ENCODE data around the gene SERGEF. TPM values are rescaled to one million over a fixed set of nuclear protein-coding genes. Genes with fewer than 3 reads are reported as not detected.

SERGEF gene
- total RNA-seq, 1 donor from 2014 or later, result 26.2 TPM

DNA sequence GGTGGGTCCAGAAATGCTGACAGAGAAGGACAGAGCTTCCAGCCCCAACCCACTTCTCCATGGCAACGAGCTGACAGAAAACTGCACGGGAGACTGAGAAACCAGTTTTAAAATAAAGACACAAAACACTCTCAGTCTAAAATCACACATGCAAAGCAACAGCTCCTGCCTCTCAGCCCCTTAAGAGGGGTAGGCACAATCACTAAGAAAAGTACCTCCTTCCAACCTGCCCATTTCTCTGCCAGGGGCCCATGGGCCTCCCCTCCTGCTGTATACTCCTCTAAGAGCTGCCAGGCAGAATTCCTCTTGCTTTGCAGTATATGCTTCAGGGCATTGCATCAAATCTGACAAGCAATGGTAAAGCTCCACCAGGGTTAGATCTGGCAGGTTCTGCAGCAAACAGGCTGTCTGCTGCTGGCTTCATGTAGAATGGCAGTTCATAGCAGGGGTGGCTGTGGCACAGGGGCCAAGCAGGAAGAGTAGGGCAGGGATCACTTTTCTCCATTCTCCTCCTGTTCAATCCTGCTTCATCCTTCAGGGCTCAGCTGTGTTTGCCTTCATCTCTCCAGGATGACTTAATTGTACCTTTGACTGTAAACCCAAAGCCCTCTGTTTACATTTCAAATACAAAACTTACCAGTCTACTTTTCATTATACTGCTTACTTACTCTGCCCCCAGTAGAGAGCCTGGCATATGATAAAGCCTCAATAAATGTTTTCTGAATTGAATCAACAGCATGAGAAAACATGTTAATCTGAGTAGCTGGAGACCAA, 200.6 kb downstream of the SERGEF start:
- Mint-ChIP-seq H3K27ac (no peak overlapping the region), H3K27me3 (no peaks in the 10 kb centered on the region), H3K36me3 (ENCODE audit: low read depth) (no peaks in the 10 kb centered on the region), H3K4me3 (no peak overlapping the region), H3K9me3 (no peaks in the 10 kb centered on the region), H3K4me1 (no peaks in the 10 kb centered on the region)
- intact Hi-C loops (cut with micrococcal nuclease), result no loop called here
- no peak for DNase-seq

DNA sequence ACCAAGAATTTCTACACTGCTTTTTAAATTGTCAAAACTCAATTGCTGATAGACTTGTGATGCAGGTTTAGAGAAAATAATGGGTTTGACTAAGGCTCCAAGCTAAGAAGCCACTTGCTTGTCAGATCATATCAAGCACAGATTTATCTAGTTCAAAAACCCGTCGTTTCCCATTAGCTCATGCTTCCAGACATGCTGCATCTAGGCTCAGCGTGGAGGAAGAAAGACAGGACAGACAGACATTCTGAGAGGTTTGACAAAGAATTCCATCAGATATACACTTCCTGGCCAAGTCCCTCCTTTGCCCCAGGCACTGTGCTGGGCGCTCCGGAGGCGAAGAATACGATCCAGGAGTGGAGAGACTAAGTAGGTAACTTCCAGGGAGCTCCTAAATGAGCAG, 201.5 kb downstream of the SERGEF start:
- H3K36me3 Mint-ChIP-seq (ENCODE audit: low read depth), result no peaks in the 10 kb centered on the region
- H3K4me1 Mint-ChIP-seq, result no peaks in the 10 kb centered on the region
- intact Hi-C loops (cut with micrococcal nuclease), result no loop called here

DNA sequence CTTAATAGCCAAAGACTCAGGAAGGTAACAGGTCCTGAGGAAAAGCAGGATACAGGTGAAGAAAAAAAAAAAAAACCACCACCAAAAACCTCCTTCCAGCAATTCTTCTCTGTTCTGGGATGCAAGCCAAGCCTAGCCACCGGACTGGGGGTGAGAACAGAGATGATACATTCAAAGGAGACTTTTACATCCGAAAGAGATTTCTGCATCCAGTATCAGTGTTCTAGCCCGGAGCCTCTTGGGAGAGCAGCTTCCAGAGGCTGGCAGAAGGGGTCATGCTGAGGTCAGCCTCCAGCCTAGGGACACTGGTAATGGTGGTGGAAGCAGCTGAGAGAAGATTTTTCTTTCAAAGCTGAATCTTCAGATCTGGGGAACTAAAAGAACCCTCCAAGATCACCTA, 202.1 kb downstream of the SERGEF start:
- no peak overlapping the region for H3K27ac Mint-ChIP-seq
- no peaks in the 10 kb centered on the region for H3K27me3 Mint-ChIP-seq
- no peaks in the 10 kb centered on the region for H3K9me3 Mint-ChIP-seq
- no peaks in the 10 kb centered on the region for H3K36me3 Mint-ChIP-seq (ENCODE audit: low read depth)
- intact Hi-C loops (cut with micrococcal nuclease), result no loop called here
- no peaks in the 10 kb centered on the region for H3K4me1 Mint-ChIP-seq
- DNase-seq, result no peak
- no peak overlapping the region for H3K4me3 Mint-ChIP-seq

More for the DNA sequence above, 201.5 kb downstream of the SERGEF start:
- no peak for DNase-seq
- Mint-ChIP-seq H3K27ac (no peak overlapping the region), H3K4me3 (no peak overlapping the region), H3K27me3 (no peaks in the 10 kb centered on the region), H3K9me3 (no peaks in the 10 kb centered on the region)

DNA sequence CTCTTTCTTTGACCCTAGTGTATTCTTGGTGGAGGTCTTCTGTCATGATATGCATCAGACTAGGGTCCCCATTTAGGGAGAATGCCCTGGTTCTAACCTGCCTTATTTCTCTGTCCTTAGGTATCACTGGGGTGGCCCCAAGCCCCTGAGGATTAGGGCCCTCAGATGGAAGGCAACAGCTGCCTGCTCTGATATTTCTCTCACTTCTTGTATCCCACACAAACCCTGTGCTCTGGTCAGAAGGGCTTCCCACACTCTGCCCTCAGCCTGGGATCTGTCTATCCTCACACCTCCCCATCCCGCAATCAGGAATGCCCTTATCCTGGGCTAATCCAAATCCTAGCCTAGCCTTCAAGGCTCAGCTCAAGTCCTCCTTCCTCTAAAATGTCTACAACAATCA, 202.8 kb downstream of the SERGEF start:
- no peaks in the 10 kb centered on the region for H3K4me1 Mint-ChIP-seq
- intact Hi-C loops (cut with micrococcal nuclease), result no loop called here
- no peaks in the 10 kb centered on the region for H3K9me3 Mint-ChIP-seq
- no peak overlapping the region for H3K27ac Mint-ChIP-seq
- H3K27me3 Mint-ChIP-seq, result no peaks in the 10 kb centered on the region
- no peak for DNase-seq
- H3K4me3 Mint-ChIP-seq, result no peak overlapping the region
- H3K36me3 Mint-ChIP-seq (ENCODE audit: low read depth), result no peaks in the 10 kb centered on the region

DNA sequence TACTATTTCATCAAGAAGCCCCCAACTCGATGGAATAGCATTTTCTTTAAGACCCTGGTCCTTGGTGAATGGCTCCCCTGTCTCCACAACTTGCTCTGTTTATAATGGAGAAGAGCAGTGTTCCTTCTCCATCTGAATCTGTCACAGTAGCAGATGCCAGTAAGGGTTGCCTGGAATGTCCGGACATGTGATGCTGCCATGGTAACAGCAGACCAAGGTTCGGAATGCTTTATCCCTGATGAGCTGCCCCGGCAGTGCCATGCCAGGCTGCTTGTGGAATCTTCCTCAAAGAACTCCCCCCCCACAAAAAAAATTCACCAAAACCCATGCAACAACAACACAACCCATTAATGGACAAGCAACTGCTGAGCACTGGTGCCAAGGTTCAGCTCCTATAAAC, 205.8 kb downstream of the SERGEF start:
- DNase-seq, result no peak

DNA sequence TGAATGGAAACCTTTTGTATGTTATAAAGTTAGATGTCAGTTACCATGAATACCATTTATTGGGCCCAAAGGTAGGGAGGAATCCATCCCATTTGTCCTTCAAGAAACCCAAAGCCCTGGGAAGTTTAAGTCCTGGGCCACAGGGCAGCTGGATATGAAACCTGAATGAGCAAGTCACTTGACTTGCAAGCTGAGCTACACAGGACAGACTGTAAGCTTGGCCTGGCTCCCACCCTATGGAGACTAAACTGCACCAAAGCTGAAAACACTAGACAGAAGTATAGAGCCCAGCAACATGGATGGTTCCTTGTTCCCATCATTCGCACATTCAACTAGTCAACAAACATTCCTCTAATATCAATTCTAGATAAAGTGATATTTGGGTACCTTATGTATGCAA, 207.0 kb downstream of the SERGEF start:
- H3K27me3 Mint-ChIP-seq, result no peaks in the 10 kb centered on the region
- intact Hi-C loops (cut with micrococcal nuclease), result no loop called here
- H3K4me3 Mint-ChIP-seq, result no peak overlapping the region
- no peak for DNase-seq
- H3K4me1 Mint-ChIP-seq, result no peaks in the 10 kb centered on the region
- no peaks in the 10 kb centered on the region for H3K36me3 Mint-ChIP-seq (ENCODE audit: low read depth)
- H3K27ac Mint-ChIP-seq, result no peak overlapping the region
- no peaks in the 10 kb centered on the region for H3K9me3 Mint-ChIP-seq

More for the DNA sequence above, 205.8 kb downstream of the SERGEF start:
- H3K36me3 Mint-ChIP-seq (ENCODE audit: low read depth), result no peaks in the 10 kb centered on the region
- H3K27me3 Mint-ChIP-seq, result no peaks in the 10 kb centered on the region
- intact Hi-C loops (cut with micrococcal nuclease), result no loop called here
- no peaks in the 10 kb centered on the region for H3K4me1 Mint-ChIP-seq
- H3K27ac Mint-ChIP-seq, result no peak overlapping the region
- H3K4me3 Mint-ChIP-seq, result no peak overlapping the region
- H3K9me3 Mint-ChIP-seq, result no peaks in the 10 kb centered on the region

DNA sequence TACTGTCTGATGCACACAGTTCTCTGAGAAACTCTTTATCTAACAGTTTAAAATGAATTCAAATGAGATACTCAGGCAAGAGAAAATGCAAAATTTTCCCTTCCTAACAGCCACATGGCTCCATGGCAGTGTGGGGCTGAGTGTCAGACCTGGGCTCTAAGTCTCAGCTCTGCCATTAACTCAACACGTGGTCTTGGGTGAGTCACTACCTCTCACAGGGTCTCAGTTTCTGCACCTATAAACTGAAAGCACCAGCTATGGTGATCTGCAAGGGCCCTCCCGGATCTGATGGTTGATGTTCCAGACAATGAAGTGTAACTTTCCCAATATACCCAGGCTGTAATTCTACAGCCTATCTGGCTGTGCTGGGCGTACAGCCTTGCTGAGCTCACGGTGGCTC, 207.8 kb downstream of the SERGEF start:
- intact Hi-C loops (cut with micrococcal nuclease), result no loop called here
- Mint-ChIP-seq H3K36me3 (ENCODE audit: low read depth) (no peaks in the 10 kb centered on the region), H3K27ac (no peak overlapping the region), H3K27me3 (no peaks in the 10 kb centered on the region), H3K4me1 (no peaks in the 10 kb centered on the region), H3K4me3 (no peak overlapping the region), H3K9me3 (no peaks in the 10 kb centered on the region)
- DNase-seq, result no peak

DNA sequence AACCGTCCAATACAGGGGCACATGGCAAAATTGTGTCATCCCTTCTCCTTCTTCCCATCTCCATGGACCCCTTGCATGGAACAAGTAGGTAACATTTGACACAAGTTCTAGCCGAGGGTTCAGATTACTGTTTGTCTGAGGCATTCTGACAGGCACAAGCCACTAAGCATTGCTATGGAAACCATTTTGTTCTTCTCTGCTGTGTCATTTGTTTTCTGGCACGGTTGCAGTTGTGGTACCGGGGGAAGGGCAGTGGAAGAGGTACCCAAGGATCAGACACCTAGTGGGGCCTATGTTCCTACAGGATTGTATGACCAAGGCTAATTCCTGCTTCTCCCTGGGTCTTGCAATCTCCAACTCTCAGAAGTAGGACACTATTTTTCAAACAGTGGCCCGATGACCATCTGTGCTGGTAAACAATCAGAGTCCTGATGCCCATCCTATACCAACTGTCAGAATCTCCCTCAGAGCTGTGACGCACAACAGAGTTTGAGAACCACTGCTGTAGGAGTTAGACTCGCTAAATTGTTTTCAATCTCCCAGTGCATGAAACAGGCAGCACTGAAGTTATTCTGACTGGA, 209.0 kb downstream of the SERGEF start:
- no peaks in the 10 kb centered on the region for H3K4me1 Mint-ChIP-seq
- H3K36me3 Mint-ChIP-seq (ENCODE audit: low read depth), result no peaks in the 10 kb centered on the region
- H3K27me3 Mint-ChIP-seq, result no peaks in the 10 kb centered on the region
- no peak overlapping the region for H3K27ac Mint-ChIP-seq
- H3K4me3 Mint-ChIP-seq, result no peak overlapping the region
- DNase-seq, result no peak
- intact Hi-C loops (cut with micrococcal nuclease), result no loop called here
- H3K9me3 Mint-ChIP-seq, result no peaks in the 10 kb centered on the region

DNA sequence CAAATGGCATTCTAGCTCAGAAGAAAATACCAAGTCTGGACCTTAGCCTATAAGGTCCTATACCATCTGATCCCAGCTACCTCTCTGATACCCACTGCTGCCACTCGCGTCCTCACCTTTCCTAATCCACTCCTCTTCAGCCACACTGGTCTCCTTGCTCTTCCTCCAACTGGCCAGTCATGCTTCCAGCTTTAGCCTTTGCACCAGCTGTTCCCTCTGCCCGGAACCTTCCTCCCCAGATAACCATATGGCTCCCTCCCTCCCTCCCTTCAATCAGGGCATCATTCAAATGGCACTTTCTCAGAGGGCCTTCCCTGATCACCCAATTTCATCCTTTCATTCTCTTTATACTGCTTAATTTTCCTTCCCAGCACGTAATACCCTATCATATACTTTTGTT, 210.4 kb downstream of the SERGEF start:
- H3K27ac Mint-ChIP-seq, result no peak overlapping the region
- intact Hi-C loops (cut with micrococcal nuclease), result no loop called here
- H3K4me1 Mint-ChIP-seq, result no peaks in the 10 kb centered on the region
- no peak overlapping the region for H3K4me3 Mint-ChIP-seq
- no peak for DNase-seq
- H3K36me3 Mint-ChIP-seq (ENCODE audit: low read depth), result no peaks in the 10 kb centered on the region
- H3K9me3 Mint-ChIP-seq, result no peaks in the 10 kb centered on the region
- no peaks in the 10 kb centered on the region for H3K27me3 Mint-ChIP-seq

DNA sequence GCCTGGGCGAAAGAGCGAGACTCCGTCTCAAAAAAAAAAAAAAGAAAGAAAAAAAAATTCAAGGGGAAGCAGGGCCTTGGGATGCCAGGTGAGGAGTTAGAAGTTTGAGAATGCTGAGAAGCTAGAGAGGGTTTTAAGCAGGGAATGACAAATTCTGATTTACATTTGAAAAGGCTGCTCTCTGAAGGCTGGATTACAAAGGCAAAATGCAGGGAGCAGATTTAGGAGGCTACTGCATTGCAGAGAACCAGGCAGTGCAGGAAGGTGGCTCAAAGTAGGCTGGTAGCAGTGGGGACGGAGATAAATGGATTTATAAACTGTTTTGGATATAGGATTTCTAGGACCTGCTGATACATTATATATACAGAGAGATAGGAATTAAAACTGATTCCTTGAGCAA, 211.7 kb downstream of the SERGEF start:
- no peak for DNase-seq
- Mint-ChIP-seq H3K4me1 (no peaks in the 10 kb centered on the region), H3K9me3 (no peaks in the 10 kb centered on the region), H3K36me3 (ENCODE audit: low read depth) (no peaks in the 10 kb centered on the region), H3K27ac (no peak overlapping the region), H3K27me3 (no peaks in the 10 kb centered on the region), H3K4me3 (no peak overlapping the region)
- intact Hi-C loops (cut with micrococcal nuclease), result no loop called here

DNA sequence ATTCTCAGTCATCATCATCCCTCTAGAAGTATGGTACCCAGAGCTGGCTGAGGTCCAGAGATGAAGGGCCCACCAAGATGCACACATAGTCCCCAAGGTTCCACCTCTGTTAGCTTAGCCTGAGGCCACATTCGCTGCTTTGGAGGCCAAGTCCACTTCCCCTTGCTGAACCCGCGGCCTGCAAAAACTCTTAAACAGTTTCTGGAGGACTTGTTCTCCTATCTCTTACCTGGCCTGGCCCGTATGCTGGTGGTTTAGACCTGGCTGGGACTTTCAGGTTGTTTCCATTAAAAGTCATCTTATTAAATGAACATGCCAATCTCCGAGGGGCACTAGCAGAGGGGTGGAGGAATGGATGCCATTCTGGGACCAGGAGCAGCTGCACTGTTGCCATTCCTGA, 213.7 kb downstream of the SERGEF start:
- H3K4me3 Mint-ChIP-seq, result no peak overlapping the region
- no peaks in the 10 kb centered on the region for H3K4me1 Mint-ChIP-seq
- no peaks in the 10 kb centered on the region for H3K9me3 Mint-ChIP-seq
- no peaks in the 10 kb centered on the region for H3K36me3 Mint-ChIP-seq (ENCODE audit: low read depth)
- no peaks in the 10 kb centered on the region for H3K27me3 Mint-ChIP-seq
- DNase-seq, result no peak
- no peak overlapping the region for H3K27ac Mint-ChIP-seq
- intact Hi-C loops (cut with micrococcal nuclease), result no loop called here

DNA sequence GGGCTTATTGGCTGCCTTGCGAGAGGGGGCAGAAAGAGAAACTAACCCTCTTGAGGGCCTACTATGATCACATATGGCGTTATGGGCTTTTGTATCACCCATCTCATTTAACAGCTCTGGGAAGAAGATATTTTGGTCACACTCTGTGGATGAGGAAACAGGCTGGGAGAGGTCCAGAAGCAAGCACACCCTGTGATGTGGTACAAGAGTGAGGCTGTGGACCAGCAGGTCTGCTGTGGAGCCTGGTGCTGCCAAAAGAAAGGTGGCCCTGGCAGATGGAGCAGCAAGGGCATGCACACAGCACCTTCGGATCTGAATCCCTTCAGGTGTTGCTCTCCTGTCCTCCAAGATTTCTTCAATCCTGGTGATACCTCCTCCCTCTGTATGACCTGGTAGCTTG, 214.1 kb downstream of the SERGEF start:
- H3K27me3 Mint-ChIP-seq, result no peaks in the 10 kb centered on the region
- DNase-seq, result no peak
- no peaks in the 10 kb centered on the region for H3K9me3 Mint-ChIP-seq
- no peak overlapping the region for H3K4me3 Mint-ChIP-seq
- H3K36me3 Mint-ChIP-seq (ENCODE audit: low read depth), result no peaks in the 10 kb centered on the region
- no peak overlapping the region for H3K27ac Mint-ChIP-seq
- no peaks in the 10 kb centered on the region for H3K4me1 Mint-ChIP-seq
- intact Hi-C loops (cut with micrococcal nuclease), result no loop called here

DNA sequence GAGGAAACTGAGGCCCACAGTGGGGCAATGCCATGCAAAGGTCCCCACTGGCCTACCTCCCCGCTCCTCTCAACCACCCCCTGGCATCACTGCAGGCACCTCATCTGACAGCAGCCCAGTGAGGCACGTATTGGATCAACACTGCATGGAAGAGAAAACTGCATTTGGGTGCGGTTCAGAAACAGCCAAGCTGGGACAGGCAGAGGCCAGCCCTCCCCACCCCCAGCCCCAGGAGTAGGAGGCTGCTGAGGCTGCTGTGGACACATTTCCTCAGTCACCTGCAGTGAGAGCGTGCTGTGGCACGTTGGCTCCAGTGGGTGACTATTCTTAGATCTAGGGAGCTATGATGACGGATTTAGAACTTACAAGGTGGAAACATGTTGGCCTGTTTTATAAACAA, 214.6 kb downstream of the SERGEF start:
- H3K27me3 Mint-ChIP-seq, result no peaks in the 10 kb centered on the region
- H3K4me3 Mint-ChIP-seq, result no peak overlapping the region
- DNase-seq, result no peak
- H3K27ac Mint-ChIP-seq, result no peak overlapping the region
- H3K36me3 Mint-ChIP-seq (ENCODE audit: low read depth), result no peaks in the 10 kb centered on the region
- intact Hi-C loops (cut with micrococcal nuclease), result no loop called here
- no peaks in the 10 kb centered on the region for H3K9me3 Mint-ChIP-seq
- no peaks in the 10 kb centered on the region for H3K4me1 Mint-ChIP-seq

DNA sequence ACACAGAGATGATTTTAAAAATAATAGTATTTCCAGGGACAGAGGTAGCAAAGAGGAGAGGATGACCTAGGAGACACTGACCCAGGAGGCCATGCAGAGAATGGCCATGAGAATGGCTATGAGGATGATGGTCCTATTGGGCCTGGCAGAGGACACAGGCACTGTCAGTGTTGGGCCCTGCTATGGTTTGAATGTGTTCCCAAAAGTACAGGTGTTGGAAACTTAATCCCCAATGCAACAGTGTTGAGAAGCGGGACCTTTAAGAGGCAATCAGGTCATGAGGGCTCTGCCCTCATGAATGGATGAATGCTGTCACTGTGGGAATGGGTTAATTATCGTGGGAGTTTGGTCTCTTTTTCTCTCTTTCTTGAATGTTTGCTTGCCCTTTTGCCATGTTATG, 216.7 kb downstream of the SERGEF start:
- no peak for DNase-seq
- H3K4me3 Mint-ChIP-seq, result no peak overlapping the region
- no peaks in the 10 kb centered on the region for H3K4me1 Mint-ChIP-seq

DNA sequence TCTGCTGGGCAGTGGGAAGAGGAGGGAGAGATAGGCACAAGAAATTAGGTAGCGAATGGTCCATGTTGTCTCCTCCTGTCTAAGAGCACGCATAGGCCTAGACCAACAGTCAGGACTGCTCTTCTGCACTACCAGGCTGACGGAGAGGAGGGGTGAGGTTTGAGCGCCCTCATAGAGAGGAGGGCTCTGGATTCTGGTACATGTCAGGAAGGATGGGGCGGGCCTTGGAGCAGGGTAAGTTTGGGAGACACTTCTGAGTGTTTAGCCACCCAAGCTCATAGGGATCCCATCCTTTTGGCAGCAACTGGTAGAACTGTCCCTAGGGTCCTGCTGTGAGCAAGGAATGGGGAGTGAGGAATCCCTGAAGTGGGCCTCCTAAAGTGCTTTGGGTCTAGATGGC, 217.9 kb downstream of the SERGEF start:
- no peaks in the 10 kb centered on the region for H3K9me3 Mint-ChIP-seq

More for the DNA sequence above, 216.7 kb downstream of the SERGEF start:
- Mint-ChIP-seq H3K27ac (no peak overlapping the region), H3K27me3 (no peaks in the 10 kb centered on the region), H3K36me3 (ENCODE audit: low read depth) (no peaks in the 10 kb centered on the region), H3K9me3 (no peaks in the 10 kb centered on the region)
- intact Hi-C loops (cut with micrococcal nuclease), result no loop called here

More for the DNA sequence above, 217.9 kb downstream of the SERGEF start:
- Mint-ChIP-seq H3K27ac (no peak overlapping the region), H3K36me3 (ENCODE audit: low read depth) (no peaks in the 10 kb centered on the region), H3K4me1 (no peaks in the 10 kb centered on the region), H3K4me3 (no peak overlapping the region), H3K27me3 (no peaks in the 10 kb centered on the region)
- no peak for DNase-seq
- intact Hi-C loops (cut with micrococcal nuclease), result no loop called here
